ENCODE results near the gene TYW1B.
"Not testable (repeated sequence)": the region's sequence is repeated elsewhere in the genome, so short reads cannot be mapped to it uniquely, and the experiment has no call there.

TYW1B gene

GRCh38 chr7:72827839-72828591 lies at the start of gene TYW1B:
Gene TYW1B, minus strand, starts transcription at chr7:72828200. Its CDS starts 125 bp downstream, at chr7:72828075.
- in situ Hi-C loops (cut with MboI; ENCODE audit: low pct_unique_long_range_greater_than_20kb, low sequenced_read_pairs, unreplicated experiment) = not testable (repeated sequence)
- DNase-seq (ENCODE audit: low spot score) = peak; percentile 75

GRCh38 chr7:72867591-72867990 lies 39.6 kb upstream of the TYW1B start:
- DNase-seq (ENCODE audit: low spot score); in situ Hi-C loops (cut with MboI; ENCODE audit: low pct_unique_long_range_greater_than_20kb, low sequenced_read_pairs, unreplicated experiment): not testable (repeated sequence)

GRCh38 chr7:72858846-72859400 lies 30.9 kb upstream of the TYW1B start:
- in situ Hi-C loops (cut with MboI; ENCODE audit: low pct_unique_long_range_greater_than_20kb, low sequenced_read_pairs, unreplicated experiment) = not testable (repeated sequence)
- peak; percentile 11 for DNase-seq (ENCODE audit: low spot score)

DNA sequence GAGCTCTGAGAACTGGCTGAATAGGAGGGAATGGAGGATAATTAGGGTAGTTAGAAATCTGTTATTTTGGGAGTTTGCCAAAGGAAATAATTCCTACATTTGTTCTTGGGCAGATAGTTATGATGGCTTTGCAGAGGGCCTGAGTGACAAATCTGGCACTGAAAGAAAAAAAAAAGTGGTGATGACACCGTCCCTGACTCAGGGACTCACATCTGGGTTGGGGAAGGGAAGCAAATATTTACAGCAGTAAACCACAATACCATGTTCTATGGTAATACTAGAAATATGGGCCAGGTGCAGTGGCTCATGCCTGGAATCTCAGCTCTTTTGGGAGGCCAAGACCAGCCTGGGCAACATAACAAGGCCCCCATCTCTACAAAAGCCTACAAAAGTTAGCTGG lies 29.9 kb upstream of the TYW1B start:
- in situ Hi-C loops (cut with MboI; ENCODE audit: low pct_unique_long_range_greater_than_20kb, low sequenced_read_pairs, unreplicated experiment); DNase-seq (ENCODE audit: low spot score): not testable (repeated sequence)

DNA sequence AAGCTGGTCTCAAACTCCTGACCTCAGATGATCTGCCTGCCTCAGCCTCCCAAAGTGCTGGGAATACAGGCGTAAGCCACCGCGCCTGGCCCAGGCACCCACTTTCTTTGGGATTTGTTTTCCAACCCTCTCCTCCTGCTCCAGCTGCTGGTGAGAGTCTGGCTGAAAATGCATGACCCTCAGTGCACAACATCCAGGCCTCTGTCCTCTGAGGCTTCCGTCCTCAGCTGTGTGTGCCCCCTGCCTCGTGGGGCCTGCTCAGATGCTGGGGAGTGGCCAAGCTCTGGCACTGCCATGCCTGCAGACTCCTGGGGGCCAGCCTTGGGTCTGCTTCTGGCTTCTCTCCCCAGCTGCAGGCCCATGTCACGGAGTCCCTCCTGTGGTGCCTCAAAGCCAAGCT lies 27.3 kb upstream of the TYW1B start:
- DNase-seq (ENCODE audit: low spot score); in situ Hi-C loops (cut with MboI; ENCODE audit: low pct_unique_long_range_greater_than_20kb, low sequenced_read_pairs, unreplicated experiment): not testable (repeated sequence)

- in situ Hi-C loops (cut with MboI; ENCODE audit: low pct_unique_long_range_greater_than_20kb, low sequenced_read_pairs, unreplicated experiment); DNase-seq (ENCODE audit: low spot score): not testable (repeated sequence)
Observed at GRCh38 chr7:72852937-72853336, 24.9 kb upstream of the TYW1B start.

GRCh38 chr7:72850746-72851145 lies 22.7 kb upstream of the TYW1B start:
- in situ Hi-C loops (cut with MboI; ENCODE audit: low pct_unique_long_range_greater_than_20kb, low sequenced_read_pairs, unreplicated experiment); DNase-seq (ENCODE audit: low spot score): not testable (repeated sequence)

DNA sequence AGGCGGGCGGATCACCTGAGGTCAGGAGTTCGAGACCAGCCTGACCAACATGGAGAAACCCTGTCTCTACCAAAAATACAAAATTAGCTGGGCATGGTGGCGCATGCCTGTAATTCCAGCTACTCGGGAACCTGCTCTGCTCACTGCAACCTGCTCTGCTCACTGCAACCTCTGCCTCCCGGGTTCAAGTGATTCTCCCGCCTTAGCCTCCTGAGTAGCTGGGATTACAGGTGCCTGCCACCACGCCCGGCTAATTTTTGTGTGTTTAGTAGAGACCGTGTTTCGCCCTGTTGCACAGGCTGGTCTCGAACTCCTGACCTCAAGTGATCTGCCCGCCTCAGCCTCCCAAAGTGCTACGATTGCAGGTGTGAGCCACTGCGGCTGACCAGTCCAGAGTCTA lies 16.1 kb upstream of the TYW1B start:
- in situ Hi-C loops (cut with MboI; ENCODE audit: low pct_unique_long_range_greater_than_20kb, low sequenced_read_pairs, unreplicated experiment) = not testable (repeated sequence)

DNA sequence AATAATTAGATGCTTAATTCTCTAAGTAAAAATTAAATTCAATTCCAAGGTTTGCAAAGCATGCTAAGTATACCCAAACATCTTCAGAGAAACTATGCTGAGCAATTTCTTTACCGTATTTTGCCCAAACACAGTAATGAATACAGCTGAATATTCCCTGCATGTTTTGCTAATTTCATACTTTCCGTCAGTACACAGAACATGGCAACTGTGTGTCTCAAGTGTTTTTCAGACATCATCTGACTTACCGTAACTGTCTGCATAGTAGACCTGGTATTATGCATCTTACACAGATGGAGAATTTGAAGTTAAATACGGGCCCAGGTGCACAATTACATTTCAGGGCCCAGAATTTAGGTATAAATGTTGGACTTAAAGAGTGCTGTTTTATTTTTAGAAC lies 15.2 kb upstream of the TYW1B start:
- DNase-seq (ENCODE audit: low spot score); in situ Hi-C loops (cut with MboI; ENCODE audit: low pct_unique_long_range_greater_than_20kb, low sequenced_read_pairs, unreplicated experiment): not testable (repeated sequence)

More for the DNA sequence above, 16.1 kb upstream of the TYW1B start:
- DNase-seq (ENCODE audit: low spot score) = not testable (repeated sequence)

- DNase-seq (ENCODE audit: low spot score); in situ Hi-C loops (cut with MboI; ENCODE audit: low pct_unique_long_range_greater_than_20kb, low sequenced_read_pairs, unreplicated experiment): not testable (repeated sequence)
Observed at GRCh38 chr7:72840966-72841511, 13.0 kb upstream of the TYW1B start.

- DNase-seq (ENCODE audit: low spot score); in situ Hi-C loops (cut with MboI; ENCODE audit: low pct_unique_long_range_greater_than_20kb, low sequenced_read_pairs, unreplicated experiment): not testable (repeated sequence)
Observed at GRCh38 chr7:72838315-72838714, 10.3 kb upstream of the TYW1B start.

- in situ Hi-C loops (cut with MboI; ENCODE audit: low pct_unique_long_range_greater_than_20kb, low sequenced_read_pairs, unreplicated experiment); DNase-seq (ENCODE audit: low spot score): not testable (repeated sequence)
Observed at GRCh38 chr7:72837291-72837690, 9.3 kb upstream of the TYW1B start.

GRCh38 chr7:72830567-72830966 lies 2.6 kb upstream of the TYW1B start:
- in situ Hi-C loops (cut with MboI; ENCODE audit: low pct_unique_long_range_greater_than_20kb, low sequenced_read_pairs, unreplicated experiment); DNase-seq (ENCODE audit: low spot score): not testable (repeated sequence)

Data from GM13977 (cell line).